PC-3 (cell line): ENCODE measurements around the gene MBD1. TPM values are rescaled to one million over a fixed set of nuclear protein-coding genes. Genes with fewer than 3 reads are reported as not detected.
A peak's percentile ranks its signal among the peaks of the same experiment; 100 is the strongest.

ENCODE experiments used
- ATAC-seq: fragments of 200-7000 bp; cut with Tn5 transposase; 2 replicates; pipeline ENCODE4 v1.9.1; 2020; ENCODE audit warnings: mild to moderate bottlenecking, moderate library complexity
- BruUV-seq: library from RNA; stranded (reverse); fragments of 400-500 nt; replicated peaks from 2 replicates; lab custom pipeline; 2021; lab: Mats Ljungman, UMichigan
- CTCF ChIA-PET: fragments of 300-600 bp; sonication (Branson Sonifier 250); formaldehyde crosslinking; loops from one replicate; lab custom pipeline; 2022; ENCODE audit warnings: antibody characterized with exemption; lab: Charles Lee
- POLR2A ChIA-PET: fragments of 300-600 bp; sonication (Branson Sonifier 250); formaldehyde crosslinking; loops from one replicate; lab custom pipeline; 2022; ENCODE audit warnings: antibody characterized with exemption; ENCODE audit not compliant: unreplicated experiment; lab: Charles Lee
- DNase-seq: peaks from one replicate; pipeline ENCODE4 v3.0.0-alpha.2; 2015
- H2AFZ ChIP-seq: fragments of 300-600 bp; sonication (generic); 2 replicates; pipeline ENCODE4 v1.6.0; 2016; ENCODE audit warnings: antibody characterized with exemption, low read length
- H3F3A ChIP-seq: fragments of 300-600 bp; sonication (generic); one replicate; pipeline ENCODE4 v1.6.0; 2017; ENCODE audit warnings: antibody characterized with exemption, low read length, control low read depth, mild to moderate bottlenecking; ENCODE audit not compliant: unreplicated experiment
- H3K27ac ChIP-seq: fragments of 300-600 bp; sonication (generic); 2 replicates; pipeline ENCODE4 v1.5.1; 2016; ENCODE audit warnings: mild to moderate bottlenecking, low read length
- H3K27me3 ChIP-seq: fragments of 300-600 bp; sonication (generic); 2 replicates; pipeline ENCODE4 v1.6.1; 2016; ENCODE audit warnings: low read length, mixed read lengths
- H3K36me3 ChIP-seq: fragments of 300-600 bp; sonication (generic); 2 replicates; pipeline ENCODE4 v1.6.1; 2016; ENCODE audit warnings: low read depth, mixed run types, low read length, mixed read lengths
- H3K4me1 ChIP-seq: fragments of 300-600 bp; sonication (generic); 2 replicates; pipeline ENCODE4 v1.5.1; 2016; ENCODE audit warnings: low read length; ENCODE audit not compliant: insufficient read depth
- H3K4me2 ChIP-seq: fragments of 300-600 bp; sonication (generic); 2 replicates; pipeline ENCODE4 v1.6.0; 2016; ENCODE audit warnings: low read length
- H3K4me3 ChIP-seq: fragments of 300-600 bp; sonication (generic); 2 replicates; pipeline ENCODE4 v1.5.1; 2016; ENCODE audit warnings: mild to moderate bottlenecking, low read length, mixed read lengths
- H3K79me2 ChIP-seq: fragments of 300-600 bp; sonication (generic); 2 replicates; pipeline ENCODE4 v1.6.1; 2017; ENCODE audit warnings: low read length, mixed read lengths
- H3K9ac ChIP-seq: fragments of 300-600 bp; sonication (generic); 2 replicates; pipeline ENCODE4 v1.6.0; 2016; ENCODE audit warnings: mild to moderate bottlenecking, low read length
- H3K9me2 ChIP-seq: fragments of 300-600 bp; sonication (generic); replicated peaks from 2 replicates; pipeline ENCODE4 v1.6.1; 2016; ENCODE audit warnings: mixed run types, low read length, mixed read lengths
- H3K9me3 ChIP-seq: fragments of 300-600 bp; sonication (generic); 2 replicates; pipeline ENCODE4 v1.6.1; 2016; ENCODE audit warnings: low read length, mixed read lengths
- H4K20me1 ChIP-seq: fragments of 300-600 bp; sonication (generic); 2 replicates; pipeline ENCODE4 v1.6.1; 2016; ENCODE audit warnings: low read length, mixed read lengths
- EZH2 ChIP-seq: fragments of 300-600 bp; sonication (generic); IDR thresholded peaks from one replicate; pipeline ENCODE4 v1.6.1; 2017; ENCODE audit warnings: antibody characterized with exemption, mild to moderate bottlenecking, low read length; ENCODE audit not compliant: unreplicated experiment
- EZH2phosphoT487 ChIP-seq: fragments of 300-600 bp; sonication (generic); IDR thresholded peaks from 2 replicates; pipeline ENCODE4 v1.6.1; 2018; ENCODE audit warnings: mild to moderate bottlenecking, antibody characterized with exemption, low read length, borderline replicate concordance
- intact Hi-C: fragments of 100-400 bp; cut with micrococcal nuclease; formaldehyde crosslinking; loops from 2 replicates; pipeline ENCODE4 v1.9.0; 2023
- total RNA-seq: library from RNA; depleted of rRNA; stranded (reverse); fragments of >200 nt; gene quantifications from 2 replicates; pipeline ENCODE4 v1.2.3, GENCODE V29; 2014
- TF ChIP-seq, protein P1 (sequence below): fragments of 300-600 bp; sonication (generic); conservative IDR thresholded peaks from 2 replicates; pipeline ENCODE4 v1.5.1; 2017; ENCODE audit warnings: antibody characterized with exemption, low read depth, mild to moderate bottlenecking, low read length

The MBD1 gene
- total RNA-seq, 1 experiment from 2014 or later = 30.2 TPM

DNA sequence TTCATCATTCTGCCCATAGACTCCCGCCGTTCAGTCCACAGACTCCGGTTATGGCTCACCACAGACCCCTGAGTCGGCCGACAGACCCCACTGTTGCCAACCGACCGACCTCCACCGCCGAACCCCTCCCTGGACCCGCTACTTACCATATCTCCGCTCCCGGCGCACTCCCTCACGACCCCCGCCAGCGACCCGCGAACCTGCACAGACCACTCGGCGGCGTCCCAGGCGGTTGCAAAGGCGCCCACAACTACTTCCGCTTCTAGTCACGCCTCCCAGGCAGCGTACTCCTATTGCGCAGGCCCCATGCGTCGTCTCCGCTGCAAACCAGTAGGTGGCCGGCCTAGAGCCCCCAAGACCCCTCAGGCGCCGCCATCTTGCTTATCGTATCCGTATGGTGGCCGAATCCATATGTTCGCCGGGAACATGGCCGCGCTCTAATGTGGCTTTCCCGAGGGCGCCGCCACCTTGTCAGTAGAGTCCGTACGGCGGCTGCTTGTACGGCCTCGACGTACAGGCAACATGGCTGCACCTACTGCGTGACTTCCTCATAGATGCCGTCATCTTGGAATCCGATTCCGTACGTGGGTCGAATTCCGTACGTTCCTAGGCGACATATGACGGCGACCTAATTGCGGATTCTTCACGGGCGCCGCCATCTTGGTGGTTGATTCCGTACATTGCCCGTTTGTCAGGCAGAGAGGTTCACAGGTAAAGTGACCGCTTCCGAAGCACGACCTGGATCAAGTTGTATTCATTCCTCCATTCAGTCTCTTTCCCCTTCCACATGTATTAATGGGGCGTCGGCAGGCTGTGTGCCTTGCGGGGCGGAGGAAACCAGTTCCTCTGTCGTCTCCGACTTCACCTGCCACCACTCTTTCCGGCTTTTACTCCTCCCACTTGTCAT, 6.4 kb upstream of the MBD1 start, which contains the start of gene CXXC1:
TSS of gene CXXC1 (minus strand) at position 252 of the 907 bp plus-strand sequence. CDS start at position 149, 103 bp downstream.
- DNase-seq (peak; percentile 86), ATAC-seq (peak; percentile 89)
- Histone ChIP-seq H3K9me2 (no peaks in the 10 kb centered on the region), H3K27ac (no peak within 1 kb of the TSS), H3K4me3 (peak within 1 kb of the TSS; percentile 81), H4K20me1 (no peaks in the 10 kb centered on the region), H3K9ac (peak within 1 kb of the TSS; percentile 77), H3K4me2 (peak within 1 kb of the TSS; percentile 81), H3K9me3 (no peaks in the 10 kb centered on the region), H3K4me1 (0 out of 2 replicates have a peak, but pooled peaks cover 6% of the 10 kb centered on the region), H3K27me3 (no peaks in the 10 kb centered on the region), H2AFZ (peak within 1 kb of the TSS; percentile 81), H3K36me3 (no peaks in the 10 kb centered on the region), H3K79me2 (peaks cover 14% of the 10 kb centered on the region; the same call in 1 of the 2 replicates), H3F3A (no peaks in the 10 kb centered on the region)
- BruUV-seq = no TSS peak
- ChIA-PET CTCF (no interaction called here), POLR2A (no interaction called here)
- TF ChIP-seq EZH2phosphoT487 (no peak), EZH2 (no peak)
- TF ChIP-seq, protein P1, sequence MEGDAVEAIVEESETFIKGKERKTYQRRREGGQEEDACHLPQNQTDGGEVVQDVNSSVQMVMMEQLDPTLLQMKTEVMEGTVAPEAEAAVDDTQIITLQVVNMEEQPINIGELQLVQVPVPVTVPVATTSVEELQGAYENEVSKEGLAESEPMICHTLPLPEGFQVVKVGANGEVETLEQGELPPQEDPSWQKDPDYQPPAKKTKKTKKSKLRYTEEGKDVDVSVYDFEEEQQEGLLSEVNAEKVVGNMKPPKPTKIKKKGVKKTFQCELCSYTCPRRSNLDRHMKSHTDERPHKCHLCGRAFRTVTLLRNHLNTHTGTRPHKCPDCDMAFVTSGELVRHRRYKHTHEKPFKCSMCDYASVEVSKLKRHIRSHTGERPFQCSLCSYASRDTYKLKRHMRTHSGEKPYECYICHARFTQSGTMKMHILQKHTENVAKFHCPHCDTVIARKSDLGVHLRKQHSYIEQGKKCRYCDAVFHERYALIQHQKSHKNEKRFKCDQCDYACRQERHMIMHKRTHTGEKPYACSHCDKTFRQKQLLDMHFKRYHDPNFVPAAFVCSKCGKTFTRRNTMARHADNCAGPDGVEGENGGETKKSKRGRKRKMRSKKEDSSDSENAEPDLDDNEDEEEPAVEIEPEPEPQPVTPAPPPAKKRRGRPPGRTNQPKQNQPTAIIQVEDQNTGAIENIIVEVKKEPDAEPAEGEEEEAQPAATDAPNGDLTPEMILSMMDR = no peak; the same call in 1 of the 2 replicates
- intact Hi-C loops = loop anchor here (1.0 to 5.0 kb wide), 3 partner anchors 8 to 90 kb away; partner anchors contain the start of gene SKA1

DNA sequence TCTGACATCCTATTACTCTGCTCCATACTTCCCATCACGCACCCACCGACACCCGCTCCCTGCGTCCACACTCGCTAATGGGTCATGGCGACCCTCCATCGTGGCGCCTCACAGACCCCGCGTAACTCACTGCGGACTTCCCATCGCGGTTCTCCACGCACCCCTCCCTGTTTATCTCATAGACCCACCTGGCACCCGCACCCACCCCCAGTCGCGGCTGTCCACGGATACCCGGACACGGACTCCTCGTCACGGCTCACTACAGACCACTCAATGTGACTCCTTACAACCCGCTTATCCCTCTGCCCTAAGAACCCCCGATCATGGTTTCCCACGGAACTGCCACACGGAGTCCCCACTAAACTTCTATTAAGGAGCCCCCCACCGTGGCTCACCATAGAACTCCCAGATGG, 5.7 kb upstream of the MBD1 start:
- Histone ChIP-seq H3K36me3 (no peaks in the 10 kb centered on the region), H3K4me1 (peaks cover 6% of the 10 kb centered on the region; the same call in 1 of the 2 replicates), H3K4me2 (peak overlapping the region; percentile 81), H3K27me3 (no peaks in the 10 kb centered on the region), H3K9me3 (no peaks in the 10 kb centered on the region), H4K20me1 (no peaks in the 10 kb centered on the region), H3K4me3 (peak overlapping the region; percentile 81), H3K79me2 (peaks cover 14% of the 10 kb centered on the region; the same call in 1 of the 2 replicates), H3K9me2 (no peaks in the 10 kb centered on the region), H3K27ac (no peak overlapping the region), H3K9ac (peak overlapping the region; percentile 77), H3F3A (no peaks in the 10 kb centered on the region), H2AFZ (peak overlapping the region; percentile 68)
- POLR2A ChIA-PET = no interaction called here
- intact Hi-C loops = loop anchor here (1.0 to 5.0 kb wide), 3 partner anchors 8 to 90 kb away; partner anchors contain the start of gene SKA1
- DNase-seq = no peak
- BruUV-seq = no TSS peak
- CTCF ChIA-PET = no interaction called here
- peak; percentile 13 for ATAC-seq
- TF ChIP-seq EZH2 (no peak), EZH2phosphoT487 (no peak)
- TF ChIP-seq, protein P1 = no peak
